ENCODE data around the gene PPM1H.
"Not testable (repeated sequence)": the region's sequence is repeated elsewhere in the genome, so short reads cannot be mapped to it uniquely, and the experiment has no call there.

PPM1H gene

GRCh38 chr12:62730649-62731048 lies 204.3 kb downstream of the PPM1H start:
- DNase-seq (ENCODE audit: low read depth), result no peak

GRCh38 chr12:62729579-62730544 lies 205.1 kb downstream of the PPM1H start:
- DNase-seq (ENCODE audit: low read depth), result not testable (repeated sequence)

GRCh38 chr12:62728741-62729140 lies 206.2 kb downstream of the PPM1H start:
- no peak for DNase-seq (ENCODE audit: low read depth)

GRCh38 chr12:62726471-62726980 lies 208.4 kb downstream of the PPM1H start:
- DNase-seq (ENCODE audit: low read depth), result no peak

- DNase-seq (ENCODE audit: low read depth), result no peak
These were observed 209.2 kb downstream of the PPM1H start for GRCh38 chr12:62725781-62726180.

GRCh38 chr12:62724947-62725451 lies 210.0 kb downstream of the PPM1H start:
- DNase-seq (ENCODE audit: low read depth), result no peak

- DNase-seq (ENCODE audit: low read depth), result no peak
These were observed 210.7 kb downstream of the PPM1H start for GRCh38 chr12:62724285-62724684.

- DNase-seq (ENCODE audit: low read depth), result no peak
These were observed 211.8 kb downstream of the PPM1H start for GRCh38 chr12:62722971-62723680.

- no peak for DNase-seq (ENCODE audit: low read depth)
These were observed 214.2 kb downstream of the PPM1H start for GRCh38 chr12:62720661-62721330.

GRCh38 chr12:62720025-62720424 lies 214.9 kb downstream of the PPM1H start:
- no peak for DNase-seq (ENCODE audit: low read depth)

GRCh38 chr12:62718762-62719426 lies 216.1 kb downstream of the PPM1H start:
- no peak for DNase-seq (ENCODE audit: low read depth)

GRCh38 chr12:62717643-62718042 lies 217.3 kb downstream of the PPM1H start:
- DNase-seq (ENCODE audit: low read depth), result no peak

GRCh38 chr12:62716866-62717525 lies 218.0 kb downstream of the PPM1H start:
- no peak for DNase-seq (ENCODE audit: low read depth)

- no peak for DNase-seq (ENCODE audit: low read depth)
These were observed 218.9 kb downstream of the PPM1H start for GRCh38 chr12:62716037-62716436.

GRCh38 chr12:62714774-62715721 lies 219.9 kb downstream of the PPM1H start:
- DNase-seq (ENCODE audit: low read depth), result no peak

GRCh38 chr12:62714181-62714773 lies 220.7 kb downstream of the PPM1H start:
- no peak for DNase-seq (ENCODE audit: low read depth)

- DNase-seq (ENCODE audit: low read depth), result no peak
These were observed 221.2 kb downstream of the PPM1H start for GRCh38 chr12:62713723-62714122.

GRCh38 chr12:62712681-62713573 lies 222.0 kb downstream of the PPM1H start:
- DNase-seq (ENCODE audit: low read depth), result no peak

Measured in stimulated activated CD8-positive, alpha-beta memory T cell treated with anti-CD3 and anti-CD28 coated beads, Interleukin-4, amount 100 ng/mL, for 24 hours (primary cell).